Duodenal mucosa (tissue), 2 donors: ENCODE measurements around the gene FLYWCH1.

Source experiments
- H3K27ac ChIP-seq: one replicate; pipeline ENCODE4 v1.7.0; 2013; ENCODE audit warnings: low read depth, low read length
- H3K27me3 ChIP-seq, 2 donors: one replicate each; pipeline ENCODE4 v1.7.0; 2013; ENCODE audit warnings: low read length in 2 of 2, control low read depth in 1 of 2; ENCODE audit not compliant: insufficient read depth in 2 of 2, control insufficient read depth in 1 of 2
- H3K36me3 ChIP-seq, 2 donors: one replicate each; pipeline ENCODE4 v1.7.0; 2013; ENCODE audit warnings: low read length in 2 of 2, control low read depth in 1 of 2; ENCODE audit not compliant: insufficient read depth in 2 of 2, control insufficient read depth in 1 of 2
- H3K4me1 ChIP-seq, 2 donors: one replicate each; pipeline ENCODE4 v1.7.0; 2013; ENCODE audit warnings: low read length in 2 of 2, control low read depth in 1 of 2; ENCODE audit not compliant: insufficient read depth in 2 of 2, control insufficient read depth in 1 of 2
- H3K4me3 ChIP-seq, 2 donors: one replicate each; pipeline ENCODE4 v1.7.0; 2013; ENCODE audit warnings: low read length in 2 of 2, low read depth in 1 of 2
- H3K9ac ChIP-seq, 2 donors: one replicate each; pipeline ENCODE4 v1.7.0; 2013; ENCODE audit warnings: low read length in 2 of 2, low read depth in 1 of 2
- H3K9me3 ChIP-seq, 2 donors: one replicate each; pipeline ENCODE4 v1.7.0; 2013; ENCODE audit warnings: low read length in 2 of 2, control low read depth in 1 of 2; ENCODE audit not compliant: control insufficient read depth in 1 of 2

The FLYWCH1 gene

DNA sequence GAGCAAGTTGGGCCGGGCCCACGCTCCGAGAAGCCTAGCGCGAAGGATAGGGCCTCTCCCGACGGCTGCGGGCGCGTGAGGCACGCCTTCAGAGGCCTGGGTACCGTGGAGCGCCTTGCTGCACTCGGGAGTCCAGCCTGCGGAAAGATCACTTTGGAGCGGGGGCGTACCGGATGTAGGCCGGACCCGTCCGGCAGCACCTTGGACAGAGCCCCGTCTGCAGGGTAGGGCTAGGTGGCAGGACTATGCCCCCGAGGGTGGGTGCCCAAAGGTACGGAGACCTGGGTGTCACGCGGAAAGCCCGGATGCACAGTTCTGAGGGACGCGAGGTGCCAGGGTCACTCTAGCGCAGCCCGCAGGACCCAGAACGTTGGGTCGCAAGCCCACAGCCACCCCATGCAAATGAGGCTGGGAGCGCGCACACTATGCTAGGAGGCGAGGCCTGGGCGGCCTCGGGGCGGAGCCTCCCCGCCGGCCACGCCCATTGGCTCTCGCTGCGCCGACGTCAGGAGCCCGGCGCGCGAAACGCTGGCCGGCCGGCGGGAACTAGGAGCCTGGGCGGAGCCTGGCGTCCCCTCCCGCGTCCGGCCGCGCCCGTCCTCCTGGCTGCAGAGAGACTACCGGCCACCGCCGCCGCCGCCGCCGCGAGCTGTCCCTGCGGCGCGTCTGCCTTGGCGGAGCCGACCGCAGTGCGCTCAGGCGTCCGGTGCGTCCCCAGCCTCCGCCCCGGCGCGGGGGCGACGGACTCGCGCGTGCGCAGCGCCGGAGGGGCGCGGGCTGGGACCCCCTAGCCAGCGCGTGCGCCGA is 57.2 kb downstream of the FLYWCH1 start, which contains the start of gene PAQR4:
TSS of gene PAQR4 (plus strand) at position 611 of the 807 bp plus-strand sequence. CDS start 327 bp downstream, outside the sequence.
- Histone ChIP-seq H3K9me3 (no peaks in the 10 kb centered on the region), H3K27ac (peak within 1 kb of the TSS; percentile 73), H3K9ac (peak within 1 kb of the TSS; percentile 43 to 66), H3K27me3 (peaks cover 28 to 36% of the 10 kb centered on the region in 2 donors), H3K36me3 (peaks cover 0 to 3% of the 10 kb centered on the region in 2 donors), H3K4me3 (peak within 1 kb of the TSS; percentile 79 to 83), H3K4me1 (peaks cover 13 to 36% of the 10 kb centered on the region in 2 donors)

DNA sequence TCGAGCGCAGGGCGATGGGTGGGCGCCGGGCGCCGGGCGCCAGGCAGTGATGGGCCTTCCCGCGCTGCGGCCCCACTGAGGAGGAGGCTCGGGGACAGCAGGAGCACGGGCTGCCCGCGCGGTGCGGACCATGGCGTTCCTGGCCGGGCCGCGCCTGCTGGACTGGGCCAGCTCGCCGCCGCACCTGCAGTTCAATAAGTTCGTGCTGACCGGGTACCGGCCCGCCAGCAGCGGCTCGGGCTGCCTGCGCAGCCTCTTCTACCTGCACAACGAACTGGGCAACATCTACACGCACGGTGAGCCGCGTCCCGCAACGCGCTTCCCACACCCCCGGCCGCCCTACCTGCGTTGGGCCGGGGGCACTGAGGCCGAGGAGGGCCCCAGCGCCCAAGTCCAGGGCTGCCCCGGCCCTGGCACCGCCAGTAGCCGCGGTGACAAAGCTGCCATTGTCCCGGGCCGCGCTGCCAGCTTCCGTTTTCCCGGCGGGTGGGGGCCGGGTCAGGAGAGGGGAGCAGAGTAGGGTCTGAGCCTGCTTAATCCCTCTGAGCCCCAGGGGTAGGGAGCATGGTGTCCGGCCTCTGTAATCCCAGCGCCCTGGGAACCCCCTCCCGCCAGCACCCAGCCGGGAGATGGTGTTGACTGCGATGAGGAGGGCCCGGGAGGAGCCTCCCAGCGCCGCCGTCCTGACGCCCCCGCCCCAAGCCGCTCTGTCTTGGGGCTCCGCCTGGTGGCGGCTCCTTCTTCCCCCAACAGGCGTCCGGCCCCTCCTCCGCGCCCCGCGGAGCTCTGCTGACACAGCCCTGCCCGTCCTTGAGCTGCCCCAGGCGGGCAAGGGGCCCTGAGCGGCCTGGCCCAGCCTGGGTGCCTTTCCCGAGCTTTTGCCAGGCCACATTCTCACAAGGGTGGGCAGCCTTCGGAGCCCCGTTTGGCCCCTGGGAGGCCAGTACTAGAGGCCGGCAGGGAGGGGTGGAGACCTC is 58.1 kb downstream of the FLYWCH1 start:
- peaks cover 13 to 27% of the 10 kb centered on the region in 2 donors for H3K4me1 ChIP-seq
- H3K36me3 ChIP-seq, result peaks cover 0 to 3% of the 10 kb centered on the region in 2 donors
- peaks cover 21 to 27% of the 10 kb centered on the region in 2 donors for H3K27me3 ChIP-seq
- peak overlapping the region; percentile 79 to 83 for H3K4me3 ChIP-seq
- H3K9ac ChIP-seq, result peak overlapping the region; percentile 43 to 66
- no peaks in the 10 kb centered on the region for H3K9me3 ChIP-seq
- no peak overlapping the region for H3K27ac ChIP-seq

DNA sequence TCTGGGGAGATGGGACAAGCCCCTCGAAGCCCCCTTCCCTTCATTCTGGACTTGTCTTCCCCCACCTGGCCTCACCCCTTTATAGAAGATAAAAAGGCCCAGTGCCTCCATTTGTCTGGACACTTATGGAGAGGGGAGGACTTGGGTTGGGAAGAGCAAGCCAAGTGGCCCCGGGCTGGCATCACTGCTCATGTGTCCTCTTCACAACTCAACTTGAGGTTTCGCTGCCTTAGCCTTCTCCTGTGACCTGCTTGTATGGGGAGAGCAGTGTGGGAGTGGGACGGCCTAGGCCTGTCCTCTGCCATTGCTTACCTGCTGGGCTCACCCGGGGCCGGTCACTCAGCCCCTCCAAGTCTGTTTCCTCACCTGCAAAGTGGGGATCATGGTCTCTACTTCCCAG is 58.8 kb downstream of the FLYWCH1 start:
- peak overlapping the region; percentile 79 to 83 for H3K4me3 ChIP-seq
- no peaks in the 10 kb centered on the region for H3K9me3 ChIP-seq
- peaks cover 13 to 26% of the 10 kb centered on the region in 2 donors for H3K4me1 ChIP-seq
- no peak overlapping the region for H3K27ac ChIP-seq
- H3K27me3 ChIP-seq, result peaks cover 20 to 24% of the 10 kb centered on the region in 2 donors
- H3K36me3 ChIP-seq, result peaks cover 0 to 3% of the 10 kb centered on the region in 2 donors
- peak overlapping the region; percentile 43 to 66 for H3K9ac ChIP-seq

DNA sequence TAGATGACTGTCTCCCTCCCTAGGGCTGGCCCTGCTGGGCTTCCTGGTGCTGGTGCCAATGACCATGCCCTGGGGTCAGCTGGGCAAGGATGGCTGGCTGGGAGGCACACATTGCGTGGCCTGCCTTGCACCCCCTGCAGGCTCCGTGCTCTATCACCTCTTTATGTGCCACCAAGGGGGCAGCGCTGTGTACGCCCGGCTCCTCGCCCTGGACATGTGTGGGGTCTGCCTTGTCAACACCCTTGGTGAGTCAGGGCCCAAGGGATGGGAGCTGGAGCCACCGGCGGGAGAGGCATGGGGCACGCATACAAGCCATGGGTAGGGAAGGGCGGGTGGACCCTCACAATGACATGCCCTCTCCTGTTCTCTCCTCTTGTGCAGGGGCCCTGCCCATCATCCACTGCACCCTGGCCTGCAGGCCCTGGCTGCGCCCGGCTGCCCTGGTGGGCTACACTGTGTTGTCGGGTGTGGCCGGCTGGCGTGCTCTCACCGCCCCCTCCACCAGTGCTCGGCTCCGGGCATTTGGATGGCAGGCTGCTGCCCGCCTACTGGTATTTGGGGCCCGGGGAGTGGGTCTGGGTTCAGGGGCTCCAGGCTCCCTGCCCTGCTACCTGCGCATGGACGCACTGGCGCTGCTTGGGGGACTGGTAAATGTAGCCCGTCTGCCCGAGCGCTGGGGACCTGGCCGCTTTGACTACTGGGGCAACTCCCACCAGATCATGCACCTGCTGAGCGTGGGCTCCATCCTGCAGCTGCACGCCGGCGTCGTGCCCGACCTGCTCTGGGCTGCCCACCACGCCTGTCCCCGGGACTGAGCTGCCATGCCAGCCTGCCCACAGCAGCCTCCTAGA is 59.6 kb downstream of the FLYWCH1 start:
- no peak overlapping the region for H3K9ac ChIP-seq
- H3K9me3 ChIP-seq, result no peaks in the 10 kb centered on the region
- H3K27ac ChIP-seq, result no peak overlapping the region
- no peak overlapping the region for H3K4me3 ChIP-seq
- H3K36me3 ChIP-seq, result peaks cover 2 to 3% of the 10 kb centered on the region in 2 donors
- peaks cover 13 to 19% of the 10 kb centered on the region in 2 donors for H3K4me1 ChIP-seq
- peaks cover 12 to 17% of the 10 kb centered on the region in 2 donors for H3K27me3 ChIP-seq

DNA sequence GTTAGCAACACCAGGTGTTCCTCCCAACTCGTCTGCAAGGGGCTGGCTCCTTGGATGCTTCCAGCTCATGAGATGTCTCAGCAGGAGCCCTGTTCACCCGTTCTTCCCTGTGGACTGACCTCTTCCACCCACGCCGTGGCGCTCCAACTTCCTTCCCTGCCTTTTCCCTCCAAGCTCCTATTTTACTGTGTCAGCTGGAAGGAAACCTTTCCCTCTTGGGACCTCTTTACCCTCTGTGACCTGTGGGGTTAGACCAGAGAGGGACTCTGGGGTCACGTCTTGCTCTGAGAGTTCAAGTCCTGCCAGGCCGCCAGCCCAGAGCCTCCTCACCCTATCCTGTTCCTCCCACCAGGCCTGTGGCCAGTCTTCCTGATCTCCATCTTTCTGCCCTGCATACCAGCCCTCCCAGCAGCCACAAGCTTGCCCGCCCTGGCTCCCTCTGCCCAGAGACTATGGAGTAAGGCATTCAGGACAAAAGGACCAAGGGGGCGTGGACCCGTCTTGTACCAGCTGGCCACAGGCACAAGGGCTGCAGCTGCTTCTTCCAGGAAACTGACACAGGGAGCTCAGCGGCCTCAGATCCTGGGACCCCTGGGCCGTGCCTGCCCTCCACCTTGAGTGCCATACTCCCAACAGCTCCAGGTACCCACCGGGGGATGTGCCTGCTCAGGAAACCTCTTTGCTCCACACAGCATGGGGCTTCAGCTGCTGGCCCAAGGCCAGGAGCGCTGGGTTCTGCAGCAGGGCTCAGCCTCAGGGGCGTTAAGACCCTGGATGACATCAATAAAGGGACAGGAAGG is 60.5 kb downstream of the FLYWCH1 start:
- peaks cover 2 to 3% of the 10 kb centered on the region in 2 donors for H3K36me3 ChIP-seq
- no peak overlapping the region for H3K4me3 ChIP-seq
- H3K27ac ChIP-seq, result no peak overlapping the region
- H3K9me3 ChIP-seq, result no peaks in the 10 kb centered on the region
- H3K4me1 ChIP-seq, result peaks cover 13 to 19% of the 10 kb centered on the region in 2 donors
- H3K9ac ChIP-seq, result no peak overlapping the region
- H3K27me3 ChIP-seq, result peaks cover 11 to 13% of the 10 kb centered on the region in 2 donors

DNA sequence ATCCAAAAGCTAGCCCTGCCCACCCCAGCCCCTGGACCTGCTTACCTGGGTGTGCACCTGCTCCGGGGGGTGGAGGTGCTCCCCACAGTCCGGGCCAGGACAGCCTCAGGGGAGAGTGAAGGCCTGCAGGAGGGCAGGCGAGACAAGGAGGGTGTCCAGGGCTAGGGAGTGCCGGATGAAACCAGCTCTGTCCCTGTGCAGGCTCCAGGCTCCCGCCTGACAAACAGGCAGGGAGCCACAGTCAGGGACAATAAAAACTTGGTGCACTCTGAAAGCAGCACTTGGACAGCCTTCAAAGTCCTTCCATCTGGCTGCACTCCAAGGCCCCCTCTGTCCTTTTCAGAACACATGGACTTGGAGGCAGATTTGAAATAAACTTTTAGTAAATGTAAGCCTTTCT is 61.4 kb downstream of the FLYWCH1 start:
- Histone ChIP-seq H3K36me3 (peaks cover 2 to 3% of the 10 kb centered on the region in 2 donors), H3K4me3 (no peak overlapping the region), H3K9me3 (no peaks in the 10 kb centered on the region), H3K4me1 (peaks cover 12 to 16% of the 10 kb centered on the region in 2 donors), H3K27me3 (peaks cover 3 to 4% of the 10 kb centered on the region in 2 donors), H3K27ac (no peak overlapping the region), H3K9ac (no peak overlapping the region)

DNA sequence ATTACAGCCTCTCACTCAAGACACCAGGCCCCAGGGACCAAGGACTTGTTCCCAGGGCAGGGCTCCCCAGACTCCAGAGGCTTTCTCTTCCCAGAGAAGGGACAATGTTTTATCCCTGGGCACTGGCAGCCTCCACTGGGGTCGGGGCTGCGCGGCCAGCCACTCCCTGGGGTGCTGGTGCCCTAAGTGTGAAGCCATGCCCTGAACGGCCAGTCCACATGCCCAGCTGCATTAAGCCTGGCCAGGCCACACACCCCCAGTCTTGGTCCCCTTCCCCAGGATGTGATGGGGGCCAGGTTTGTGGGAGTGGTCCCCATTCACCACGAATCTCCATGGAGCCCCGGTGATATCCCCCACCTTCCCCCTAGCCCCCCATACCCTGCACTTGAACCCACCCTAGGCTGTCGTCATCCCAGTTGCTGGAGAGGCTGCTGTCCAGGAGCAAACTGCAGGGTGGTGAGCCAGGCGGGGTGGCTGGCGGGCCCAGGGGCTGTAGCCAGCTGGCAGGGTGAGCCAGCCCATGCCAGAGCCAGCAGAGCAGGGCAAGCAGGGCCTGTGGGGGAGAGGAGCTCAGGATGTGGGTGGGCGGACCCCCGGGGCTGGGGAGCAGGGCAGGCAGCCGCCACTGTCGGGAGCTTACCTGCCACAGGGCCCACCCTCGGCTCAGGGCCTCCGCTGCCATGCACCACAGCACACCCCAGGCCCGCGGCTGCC is 62.0 kb downstream of the FLYWCH1 start:
- H3K36me3 ChIP-seq, result peaks cover 2 to 3% of the 10 kb centered on the region in 2 donors
- H3K27ac ChIP-seq, result no peak overlapping the region
- peaks cover 6 to 10% of the 10 kb centered on the region in 2 donors for H3K4me1 ChIP-seq
- no peak overlapping the region for H3K4me3 ChIP-seq
- H3K9me3 ChIP-seq, result no peaks in the 10 kb centered on the region
- H3K9ac ChIP-seq, result no peak overlapping the region
- no peaks in the 10 kb centered on the region for H3K27me3 ChIP-seq

DNA sequence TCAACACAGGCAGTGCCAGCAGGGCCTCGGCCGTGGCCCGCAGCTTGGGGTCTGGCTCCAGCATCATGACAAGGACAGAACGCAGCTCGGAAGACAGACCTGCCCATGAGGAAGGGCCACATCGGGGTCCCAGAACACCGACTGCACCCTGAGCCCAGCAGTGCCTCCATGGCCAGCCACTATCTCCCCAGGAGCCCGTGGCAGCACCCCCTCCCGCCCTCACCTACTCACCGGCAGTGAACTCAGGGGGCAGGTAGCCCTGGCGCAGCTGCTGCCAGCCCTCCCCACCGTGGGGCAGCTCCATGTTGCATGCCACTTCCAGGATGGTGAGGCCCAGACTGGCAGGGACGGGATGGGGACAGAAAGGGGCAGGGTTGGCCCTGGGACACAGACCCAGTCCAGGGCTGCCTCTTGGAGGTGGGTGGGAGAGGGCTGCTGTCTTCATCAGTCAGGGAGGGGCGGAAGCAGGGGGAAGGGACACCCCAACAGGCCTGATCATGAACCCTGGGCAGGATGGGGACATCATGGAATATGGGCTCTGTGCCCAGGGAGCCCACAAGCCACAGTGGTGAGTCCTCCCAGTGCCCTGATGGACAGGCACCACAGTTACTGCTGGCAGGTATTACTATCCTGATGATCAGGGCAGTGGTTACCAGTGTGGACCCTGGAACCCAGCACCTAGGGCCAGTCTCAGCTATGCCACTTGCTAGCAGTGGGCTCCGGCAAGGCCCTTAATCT is 62.8 kb downstream of the FLYWCH1 start:
- Histone ChIP-seq H3K4me3 (no peak overlapping the region), H3K4me1 (peaks cover 4 to 7% of the 10 kb centered on the region in 2 donors), H3K36me3 (peaks cover 2 to 3% of the 10 kb centered on the region in 2 donors), H3K27me3 (no peaks in the 10 kb centered on the region), H3K9ac (no peak overlapping the region), H3K9me3 (no peaks in the 10 kb centered on the region), H3K27ac (no peak overlapping the region)
